ENCODE data around the gene PLCH1. TPM values are rescaled to one million over a fixed set of nuclear protein-coding genes. Genes with fewer than 3 reads are reported as not detected.
"Not testable (repeated sequence)": the region's sequence is repeated elsewhere in the genome, so short reads cannot be mapped to it uniquely, and the experiment has no call there.

PLCH1 gene
- total and polyA plus RNA-seq, 9 donors: 0.04 to 6.3 (median 0.79) TPM

DNA sequence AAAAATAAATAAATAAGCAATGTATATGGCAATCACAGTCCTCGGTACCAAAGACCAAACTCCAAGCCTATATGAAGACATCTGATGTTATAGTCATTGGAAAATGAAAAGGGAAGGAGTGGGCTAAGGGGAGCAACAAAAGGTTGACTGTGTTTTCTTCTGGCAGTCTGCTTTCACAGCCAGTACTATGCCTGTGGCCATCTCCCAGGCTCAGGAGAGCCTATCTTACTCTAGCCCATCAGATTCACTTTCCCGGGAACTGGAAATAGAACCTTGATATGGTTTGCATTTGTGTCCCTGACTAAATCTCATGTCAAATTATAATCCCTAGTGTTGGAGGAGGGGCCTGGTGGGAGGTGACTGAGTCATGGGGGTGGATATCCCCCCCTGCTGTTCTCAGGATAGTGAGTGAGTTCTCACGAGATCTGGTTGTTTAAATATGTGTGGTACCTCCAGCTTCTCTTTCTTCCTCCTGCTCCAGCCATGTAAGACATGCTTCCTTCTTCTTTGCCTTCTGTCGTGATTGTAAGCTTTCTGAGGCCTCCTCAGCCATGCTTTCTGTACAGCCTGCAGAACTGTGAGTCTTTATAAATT, 105.3 kb downstream of the PLCH1 start:
- intact Hi-C loops (cut with DNase I): no loop called here
- WGBS, 3 donors: 72 to 83% (median 80%) methylated on average over 4 of the region's 4 CpGs
- DNase-seq: no peak

DNA sequence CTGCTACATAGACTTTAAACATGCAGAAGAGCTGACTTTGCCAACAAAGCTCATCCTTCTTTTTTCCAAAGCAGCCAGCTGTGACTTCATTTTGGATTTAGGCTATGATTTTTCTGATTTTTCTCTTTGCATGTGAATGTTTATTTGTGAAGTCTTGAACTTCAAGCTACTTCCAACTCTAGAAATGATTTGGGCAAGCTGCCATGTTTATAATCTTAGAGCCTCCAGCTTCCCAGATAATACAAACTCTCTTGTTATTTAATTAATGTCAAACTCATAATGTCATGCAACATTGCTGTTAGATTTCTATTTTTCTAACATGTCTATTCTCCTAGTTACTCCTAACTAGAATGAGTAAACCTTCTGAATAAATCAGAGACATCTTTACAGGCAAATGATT, 106.4 kb downstream of the PLCH1 start:
- DNase-seq; H3K9me3 ChIP-seq; intact Hi-C loops (cut with DNase I); H3K27me3 ChIP-seq; H3K36me3 ChIP-seq; H3K4me3 ChIP-seq; H3K4me1 ChIP-seq (ENCODE audit: insufficient read depth); H3K27ac ChIP-seq: not testable (repeated sequence)

More for the DNA sequence above, 105.3 kb downstream of the PLCH1 start:
- TF ChIP-seq, protein P1, sequence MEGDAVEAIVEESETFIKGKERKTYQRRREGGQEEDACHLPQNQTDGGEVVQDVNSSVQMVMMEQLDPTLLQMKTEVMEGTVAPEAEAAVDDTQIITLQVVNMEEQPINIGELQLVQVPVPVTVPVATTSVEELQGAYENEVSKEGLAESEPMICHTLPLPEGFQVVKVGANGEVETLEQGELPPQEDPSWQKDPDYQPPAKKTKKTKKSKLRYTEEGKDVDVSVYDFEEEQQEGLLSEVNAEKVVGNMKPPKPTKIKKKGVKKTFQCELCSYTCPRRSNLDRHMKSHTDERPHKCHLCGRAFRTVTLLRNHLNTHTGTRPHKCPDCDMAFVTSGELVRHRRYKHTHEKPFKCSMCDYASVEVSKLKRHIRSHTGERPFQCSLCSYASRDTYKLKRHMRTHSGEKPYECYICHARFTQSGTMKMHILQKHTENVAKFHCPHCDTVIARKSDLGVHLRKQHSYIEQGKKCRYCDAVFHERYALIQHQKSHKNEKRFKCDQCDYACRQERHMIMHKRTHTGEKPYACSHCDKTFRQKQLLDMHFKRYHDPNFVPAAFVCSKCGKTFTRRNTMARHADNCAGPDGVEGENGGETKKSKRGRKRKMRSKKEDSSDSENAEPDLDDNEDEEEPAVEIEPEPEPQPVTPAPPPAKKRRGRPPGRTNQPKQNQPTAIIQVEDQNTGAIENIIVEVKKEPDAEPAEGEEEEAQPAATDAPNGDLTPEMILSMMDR (IDR thresholded peaks at IDR 0.05): no peak
- TF ChIP-seq POLR2A (IDR thresholded peaks at IDR 0.05): no peak
- Histone ChIP-seq H3K4me1 (ENCODE audit: insufficient read depth) (no peaks in the 10 kb centered on the region), H3K9me3 (no peaks in the 10 kb centered on the region), H3K27ac (no peak overlapping the region), H3K36me3 (no peaks in the 10 kb centered on the region), H3K4me3 (no peak overlapping the region), H3K27me3 (no peaks in the 10 kb centered on the region)

DNA sequence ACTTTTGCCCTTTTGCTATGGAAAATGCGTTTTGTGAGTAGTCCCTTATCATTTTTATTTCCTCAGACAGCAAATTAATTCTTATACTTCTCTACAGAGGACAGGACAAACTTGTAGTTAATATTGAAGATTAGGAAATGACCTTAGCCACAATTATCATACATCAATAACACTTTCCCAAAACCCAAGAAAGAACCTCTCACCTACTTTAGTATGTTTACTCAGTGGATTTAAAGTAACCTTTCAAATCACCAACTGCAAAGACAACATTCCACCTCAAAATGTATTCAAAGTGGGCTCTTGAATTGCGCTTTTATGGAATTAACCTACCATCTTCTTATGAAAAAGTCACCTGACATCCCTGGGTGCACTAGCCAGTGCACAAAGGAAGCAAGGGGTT, 107.3 kb downstream of the PLCH1 start:
- no peak for DNase-seq
- no peaks in the 10 kb centered on the region for H3K27me3 ChIP-seq

DNA sequence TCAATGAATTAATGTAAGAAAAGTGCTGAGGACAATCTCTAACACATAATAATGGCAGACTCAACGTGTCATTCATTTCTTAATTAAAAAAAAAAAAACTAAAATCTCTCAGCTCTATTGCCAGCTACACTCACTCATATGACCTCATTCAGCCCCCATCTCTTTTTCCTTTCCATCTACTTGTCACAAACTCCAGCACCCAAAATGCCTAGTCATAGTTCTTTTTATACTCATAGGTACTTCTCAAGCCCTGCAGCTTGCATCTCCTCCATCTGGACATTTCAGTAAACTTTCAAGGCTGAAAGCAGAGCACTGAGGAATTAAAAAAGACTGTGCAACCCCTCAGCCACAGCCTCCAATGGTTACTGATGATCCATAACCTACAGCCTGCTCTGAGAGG, 109.8 kb downstream of the PLCH1 start:
- Histone ChIP-seq H3K27me3 (no peaks in the 10 kb centered on the region), H3K4me1 (ENCODE audit: insufficient read depth) (no peaks in the 10 kb centered on the region), H3K9me3 (no peaks in the 10 kb centered on the region), H3K27ac (no peak overlapping the region), H3K4me3 (no peak overlapping the region), H3K36me3 (no peaks in the 10 kb centered on the region)
- no peak for TF ChIP-seq EP300 (IDR thresholded peaks at IDR 0.05)
- no peak for TF ChIP-seq POLR2A (IDR thresholded peaks at IDR 0.05)
- WGBS, 3 donors: 76 to 85% (median 77%) methylated on average over 1 of the region's 1 CpG
- DNase-seq: no peak
- intact Hi-C loops (cut with DNase I): no loop called here

More for the DNA sequence above, 107.3 kb downstream of the PLCH1 start:
- intact Hi-C loops (cut with DNase I): no loop called here
- H3K27ac ChIP-seq: no peak overlapping the region
- no peak overlapping the region for H3K4me3 ChIP-seq
- no peaks in the 10 kb centered on the region for H3K4me1 ChIP-seq (ENCODE audit: insufficient read depth)
- TF ChIP-seq EP300 (IDR thresholded peaks at IDR 0.05) (no peak), POLR2A (IDR thresholded peaks at IDR 0.05) (no peak)
- TF ChIP-seq, protein P1 (IDR thresholded peaks at IDR 0.05): no peak
- 69 to 78% (median 77%) methylated on average over 2 of the region's 2 CpGs for WGBS, 3 donors
- no peaks in the 10 kb centered on the region for H3K9me3 ChIP-seq
- no peaks in the 10 kb centered on the region for H3K36me3 ChIP-seq

DNA sequence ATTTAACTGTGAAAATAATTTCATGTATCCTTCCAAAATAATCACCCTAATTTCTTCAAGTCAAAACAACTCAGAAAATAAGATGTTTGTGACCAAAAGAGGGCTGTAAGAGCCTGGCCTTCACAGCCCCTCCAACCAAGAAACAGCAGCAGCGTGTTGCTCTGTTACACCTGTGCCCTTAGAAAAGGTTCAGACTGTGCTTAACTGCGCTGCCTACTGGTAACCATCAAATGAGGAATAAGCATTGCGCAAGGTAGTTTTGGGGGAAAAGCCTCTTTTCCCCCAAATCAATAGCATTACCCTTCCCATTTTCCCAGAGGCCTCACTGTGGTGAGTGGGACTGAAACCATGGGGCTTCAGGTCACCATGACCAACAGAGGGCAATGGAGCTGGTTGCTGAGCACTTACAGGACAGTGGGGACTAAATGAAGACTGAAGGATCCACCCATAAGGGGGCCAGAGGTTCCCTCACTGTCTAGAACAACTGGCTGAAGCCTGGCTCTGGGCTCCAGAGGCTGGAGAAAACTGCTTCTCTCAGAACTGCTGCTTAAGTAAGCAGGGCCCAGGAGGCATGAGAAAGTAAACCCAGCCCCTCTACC, 110.7 kb downstream of the PLCH1 start:
- no peak overlapping the region for H3K27ac ChIP-seq
- no peaks in the 10 kb centered on the region for H3K4me1 ChIP-seq (ENCODE audit: insufficient read depth)
- no peak for TF ChIP-seq POLR2A (IDR thresholded peaks at IDR 0.05)
- TF ChIP-seq, protein P1 (IDR thresholded peaks at IDR 0.05): no peak
- no peak for TF ChIP-seq EP300 (IDR thresholded peaks at IDR 0.05)
- WGBS, 3 donors: 95 to 100% (median 96%) methylated on average over 3 of the region's 3 CpGs
- DNase-seq: no peak
- H3K27me3 ChIP-seq: no peaks in the 10 kb centered on the region
- intact Hi-C loops (cut with DNase I): no loop called here
- H3K36me3 ChIP-seq: no peaks in the 10 kb centered on the region
- H3K9me3 ChIP-seq: no peaks in the 10 kb centered on the region
- H3K4me3 ChIP-seq: no peak overlapping the region

All from ovary (tissue), 9 donors.